ENCODE results near the gene ITPRID1.
"Not testable (repeated sequence)": the region's sequence is repeated elsewhere in the genome, so short reads cannot be mapped to it uniquely, and the experiment has no call there.

The ITPRID1 gene

DNA sequence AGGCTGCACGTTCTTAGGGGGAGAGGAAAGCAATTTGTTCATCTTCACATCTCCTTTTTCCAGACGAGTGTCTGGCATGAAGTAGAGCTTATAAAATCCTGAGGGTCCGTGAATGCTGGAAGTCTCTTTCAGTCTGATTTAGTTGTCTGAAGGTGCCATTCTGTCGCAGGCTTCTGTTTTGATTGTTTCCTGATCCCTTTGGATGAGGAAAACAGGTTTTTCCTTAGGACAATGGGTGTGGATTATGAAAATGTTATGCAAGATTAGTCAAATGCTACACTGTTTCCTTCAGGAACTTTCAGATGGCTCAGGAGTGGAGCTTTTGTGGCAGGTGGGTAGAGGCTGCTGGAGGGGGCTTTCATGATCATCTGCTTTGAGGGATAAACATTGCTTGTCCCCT lies at the start of gene ITPRID1:
Gene ITPRID1, plus strand, starts transcription at position 301 of the 400 bp plus-strand sequence. CDS start 38,935 bp downstream, outside the sequence.
- DNase-seq (ENCODE audit: low read depth) = no peak

DNA sequence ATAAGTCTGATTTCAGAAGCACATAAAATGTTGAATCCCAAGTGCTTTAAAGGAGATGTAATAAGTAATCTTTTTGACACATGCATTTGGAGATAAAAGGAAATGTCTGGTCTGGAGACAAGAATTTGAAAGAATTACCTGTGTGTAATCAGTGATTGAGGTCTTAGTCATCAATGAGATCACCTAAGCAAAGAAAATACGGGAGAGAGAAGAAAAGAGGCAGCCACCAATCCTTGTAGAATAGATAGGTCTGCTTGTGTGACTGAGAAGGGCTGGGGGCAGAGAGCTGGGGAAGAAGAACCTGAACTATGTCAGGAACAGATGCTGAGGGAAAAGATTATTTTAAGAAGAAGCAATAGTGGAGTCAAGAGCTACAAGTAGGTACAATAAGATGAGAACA lies 49.3 kb upstream of the ITPRID1 start:
- no peak for DNase-seq (ENCODE audit: low read depth)

DNA sequence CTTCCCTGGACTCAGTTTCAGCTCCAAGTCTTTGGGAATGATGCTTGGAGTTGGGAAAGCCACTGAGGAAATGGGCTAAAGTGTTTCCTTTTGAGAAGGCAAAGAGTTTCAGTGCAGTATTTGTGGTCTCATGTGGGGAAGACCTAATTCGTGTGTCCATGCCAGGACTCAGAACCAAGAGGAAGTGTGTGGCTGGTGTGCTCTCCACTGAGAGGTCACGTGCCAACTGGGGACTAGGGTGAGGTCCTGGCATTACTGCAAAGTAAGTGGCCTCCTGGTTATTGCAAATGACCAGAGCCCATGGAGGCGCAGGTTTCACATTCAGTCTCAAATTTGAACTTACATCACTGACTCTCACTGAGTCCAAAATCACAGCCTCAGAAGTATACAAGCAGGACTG lies 48.6 kb upstream of the ITPRID1 start:
- DNase-seq (ENCODE audit: low read depth) = no peak

DNA sequence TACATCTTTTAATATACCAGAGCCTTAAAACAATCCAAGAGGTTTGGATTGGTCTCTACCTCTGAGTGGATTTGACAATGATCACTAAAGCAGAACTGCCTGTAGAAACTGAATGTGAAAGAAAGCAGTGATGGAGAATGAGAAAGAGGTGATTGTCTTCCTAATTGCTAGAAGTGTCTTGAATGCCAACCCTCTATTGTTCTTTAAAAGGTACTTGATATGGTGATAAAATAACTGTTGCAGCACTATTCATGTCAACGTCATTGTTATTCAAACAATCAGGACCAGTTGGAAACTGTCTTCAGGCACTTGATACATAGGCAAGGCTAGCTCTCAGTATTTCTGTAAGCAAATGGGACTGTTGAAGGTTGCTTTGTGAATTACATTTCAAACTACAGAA lies 47.9 kb upstream of the ITPRID1 start:
- DNase-seq (ENCODE audit: low read depth) = no peak

DNA sequence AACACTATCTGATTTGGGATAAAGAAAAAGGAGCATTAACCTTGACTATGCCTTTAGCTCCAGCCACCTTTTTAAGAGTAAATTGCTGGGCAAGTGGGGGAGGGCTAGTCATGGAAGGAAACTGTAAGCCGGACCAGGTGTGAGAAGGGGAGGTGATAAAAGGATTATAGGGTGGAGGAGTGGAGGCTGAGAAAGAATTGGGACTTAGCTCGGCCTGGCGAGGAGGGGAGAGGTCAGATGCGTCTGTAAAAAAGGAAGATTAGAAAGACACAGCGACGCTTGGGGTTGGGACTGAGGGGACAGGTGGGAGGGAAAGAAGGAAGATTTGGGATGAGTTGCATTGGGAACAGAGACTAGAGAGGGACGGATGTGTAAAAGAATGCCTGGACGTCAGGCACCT lies 43.0 kb upstream of the ITPRID1 start:
- DNase-seq (ENCODE audit: low read depth) = not testable (repeated sequence)

DNA sequence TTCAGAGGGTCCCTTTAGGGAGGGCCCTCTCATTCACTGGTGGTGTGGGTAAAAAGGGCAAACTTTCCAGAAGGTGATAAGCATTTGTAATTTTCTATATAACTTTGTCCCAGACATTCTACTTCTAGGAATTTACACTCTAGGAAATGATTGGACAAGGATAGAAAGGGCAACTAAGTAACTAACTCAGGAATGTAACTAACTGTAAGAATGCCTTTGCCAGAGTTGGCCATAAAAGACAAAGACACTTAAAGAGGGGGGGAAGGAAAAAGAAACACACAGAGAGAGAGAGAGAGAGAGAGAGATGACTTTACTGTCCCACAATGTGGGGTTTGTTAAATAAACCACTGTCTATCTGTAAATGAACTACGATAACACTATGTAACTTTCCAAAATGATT lies 38.5 kb upstream of the ITPRID1 start:
- no peak for DNase-seq (ENCODE audit: low read depth)

DNA sequence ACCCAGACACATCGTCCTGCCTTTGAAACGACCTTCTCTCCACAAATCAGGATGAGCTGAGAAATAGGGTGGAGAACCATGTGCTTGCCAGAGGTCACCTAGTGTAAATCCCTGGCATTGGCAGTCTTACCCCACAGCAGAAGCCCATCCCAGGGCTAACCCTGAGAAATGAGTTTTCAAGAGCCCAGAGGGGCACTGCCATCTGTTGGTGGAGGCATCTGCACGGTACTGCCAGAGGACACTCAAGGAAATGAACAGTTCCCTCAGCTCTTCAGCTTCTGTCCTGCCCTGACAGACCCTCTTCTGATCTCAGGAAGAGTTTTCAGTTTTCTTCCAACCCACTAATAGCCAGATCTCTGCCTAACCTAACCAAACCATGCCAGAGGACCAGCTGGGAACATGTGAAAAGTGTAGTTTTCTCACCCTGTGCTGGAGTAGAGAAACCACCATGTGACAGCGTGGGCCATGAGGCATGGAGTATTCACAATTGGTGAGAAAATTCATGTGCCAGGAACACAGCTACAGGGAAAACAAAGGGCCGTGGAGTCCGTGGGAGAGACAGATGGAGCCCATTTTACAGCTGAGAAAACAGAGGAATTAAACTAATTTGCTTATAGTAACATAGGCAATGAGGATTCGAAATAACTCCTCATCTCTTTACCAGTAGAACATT lies 37.7 kb upstream of the ITPRID1 start:
- DNase-seq (ENCODE audit: low read depth) = no peak

DNA sequence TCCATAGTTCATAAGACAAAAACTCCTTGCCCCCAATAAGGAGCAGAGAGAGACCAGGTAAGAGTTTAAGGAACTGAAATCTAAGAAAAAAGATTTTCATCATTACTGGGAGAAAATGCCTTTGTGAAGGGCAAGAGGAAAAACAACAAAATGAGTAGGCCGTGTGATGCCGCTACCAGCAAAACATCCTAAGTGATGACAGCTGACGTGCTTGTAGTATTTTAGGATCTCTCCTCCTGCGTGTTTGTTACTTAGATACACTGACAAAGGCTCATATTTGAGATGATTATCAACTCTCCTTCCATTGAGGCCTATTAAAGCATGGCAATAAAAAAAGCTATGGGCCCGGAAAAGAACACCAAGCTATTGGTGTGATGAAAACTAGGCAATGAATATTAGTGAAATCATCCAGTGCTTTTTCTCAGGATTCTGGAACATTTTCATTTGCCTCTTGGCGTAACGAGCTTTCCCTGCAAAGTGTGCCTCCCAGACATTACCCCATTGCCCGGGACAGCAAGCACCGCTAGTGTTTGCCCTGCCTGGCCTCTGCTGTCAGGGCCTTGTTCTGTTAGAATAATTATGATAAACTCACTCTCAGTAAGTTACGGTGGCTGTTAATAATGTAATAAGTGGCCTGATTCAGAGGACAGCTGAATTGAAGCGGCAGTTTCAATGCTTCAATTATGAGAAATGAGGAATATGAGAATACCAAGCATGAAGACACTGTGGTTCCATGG lies 36.8 kb upstream of the ITPRID1 start:
- DNase-seq (ENCODE audit: low read depth) = no peak

DNA sequence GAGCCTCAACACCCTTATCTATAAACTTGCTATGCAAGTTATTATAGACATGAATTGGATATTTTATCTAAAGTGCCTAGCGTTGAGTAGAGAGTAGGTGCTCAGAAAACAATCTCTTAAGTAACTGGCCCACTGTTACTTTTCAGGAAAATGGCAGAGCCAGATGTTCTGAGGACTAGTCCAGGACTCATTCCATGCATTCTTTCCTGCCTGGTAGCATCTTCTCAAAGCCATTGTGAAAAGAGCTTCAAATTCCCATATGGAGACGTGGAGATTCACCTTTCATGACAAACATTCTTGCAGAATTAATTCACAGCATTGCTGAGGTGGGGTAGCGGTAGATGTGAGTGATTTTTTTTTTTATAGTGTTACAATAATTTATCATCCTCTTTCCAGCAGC lies 35.9 kb upstream of the ITPRID1 start:
- DNase-seq (ENCODE audit: low read depth) = no peak

DNA sequence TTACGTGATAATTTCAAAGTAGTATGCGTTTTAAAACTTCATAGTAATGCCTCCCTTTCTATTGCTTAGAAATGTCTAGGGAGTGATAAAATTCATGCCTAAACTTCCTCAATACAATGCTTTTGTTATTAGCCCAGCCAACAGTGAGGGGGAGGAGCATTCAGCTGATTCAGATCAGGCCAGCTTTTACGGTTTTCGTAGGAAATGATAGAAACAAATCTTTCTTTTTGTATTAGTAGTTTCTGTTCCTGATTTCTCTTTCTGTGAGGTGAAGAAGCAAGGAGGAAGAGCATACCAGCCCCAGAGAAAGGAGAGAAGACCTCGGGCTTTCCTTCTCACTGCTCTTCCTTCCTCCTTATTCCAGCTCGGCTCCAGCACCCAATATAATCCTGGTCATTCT lies 35.2 kb upstream of the ITPRID1 start:
- DNase-seq (ENCODE audit: low read depth) = no peak

DNA sequence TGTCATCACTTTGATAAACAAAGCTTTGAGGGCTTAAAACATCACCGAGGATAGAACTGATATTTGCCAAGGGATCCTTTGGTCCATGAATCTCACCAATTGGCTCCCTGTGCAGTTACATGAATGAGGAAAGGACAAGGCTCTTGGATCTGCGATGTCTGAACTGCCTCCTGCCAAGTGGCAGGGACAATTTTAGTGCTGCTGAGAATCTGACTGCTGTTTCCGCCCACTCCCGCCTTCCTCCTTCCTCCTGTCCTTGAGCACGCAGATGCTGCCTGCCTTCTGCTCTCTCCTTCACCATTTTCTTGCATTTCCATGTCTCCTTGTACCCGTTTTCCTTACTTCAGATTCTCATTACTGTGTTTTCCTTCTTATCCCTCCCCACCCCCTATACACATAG lies 26.8 kb upstream of the ITPRID1 start:
- DNase-seq (ENCODE audit: low read depth) = no peak

DNA sequence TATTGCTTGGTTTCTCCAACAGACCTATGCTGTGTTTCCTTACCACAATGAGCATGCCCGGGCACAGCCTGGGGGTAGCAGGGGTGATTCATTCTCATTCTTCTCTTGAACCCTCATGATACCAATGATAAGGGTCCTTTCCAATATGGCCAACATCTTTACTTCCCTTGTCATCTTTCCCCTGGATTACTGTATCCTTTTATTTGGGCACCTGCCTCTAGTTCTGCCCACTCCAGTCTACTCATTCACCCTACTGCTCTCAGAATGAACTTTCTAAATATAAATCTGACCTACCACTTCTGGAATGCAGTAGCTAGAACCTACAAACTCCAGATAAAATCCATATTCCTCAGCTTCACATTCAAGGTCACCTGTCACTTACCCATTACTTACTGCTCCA lies 26.4 kb upstream of the ITPRID1 start:
- no peak for DNase-seq (ENCODE audit: low read depth)

DNA sequence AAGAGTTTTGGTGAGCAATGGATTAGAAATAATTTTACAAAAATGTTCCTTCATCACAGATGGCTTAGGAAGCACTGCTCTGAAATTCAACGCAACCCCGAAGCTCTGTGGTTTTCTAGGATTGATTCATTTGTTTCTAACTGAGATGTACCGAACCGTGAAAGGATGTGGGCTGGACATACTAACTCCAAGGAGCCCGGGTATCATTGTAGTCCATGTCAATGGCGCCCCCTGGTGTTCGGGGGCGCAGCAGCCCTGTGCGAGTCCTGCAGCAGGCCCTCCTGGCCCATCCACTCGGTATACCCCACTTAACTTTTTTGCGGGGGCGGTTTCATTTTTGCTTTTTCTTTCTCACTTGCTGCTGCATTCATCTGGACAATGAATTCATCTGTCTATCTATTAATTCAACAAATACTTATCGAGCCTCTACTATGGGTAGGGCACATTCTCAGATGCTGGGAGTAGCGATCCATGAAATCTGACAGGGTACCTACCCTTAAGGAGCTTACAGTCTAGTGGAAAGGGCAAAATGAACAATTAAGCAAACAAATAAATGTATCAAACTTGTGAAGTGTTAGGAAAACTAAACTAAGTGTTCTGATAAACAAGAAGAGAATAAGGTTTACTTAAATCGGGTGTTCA lies 25.2 kb upstream of the ITPRID1 start:
- DNase-seq (ENCODE audit: low read depth) = no peak

DNA sequence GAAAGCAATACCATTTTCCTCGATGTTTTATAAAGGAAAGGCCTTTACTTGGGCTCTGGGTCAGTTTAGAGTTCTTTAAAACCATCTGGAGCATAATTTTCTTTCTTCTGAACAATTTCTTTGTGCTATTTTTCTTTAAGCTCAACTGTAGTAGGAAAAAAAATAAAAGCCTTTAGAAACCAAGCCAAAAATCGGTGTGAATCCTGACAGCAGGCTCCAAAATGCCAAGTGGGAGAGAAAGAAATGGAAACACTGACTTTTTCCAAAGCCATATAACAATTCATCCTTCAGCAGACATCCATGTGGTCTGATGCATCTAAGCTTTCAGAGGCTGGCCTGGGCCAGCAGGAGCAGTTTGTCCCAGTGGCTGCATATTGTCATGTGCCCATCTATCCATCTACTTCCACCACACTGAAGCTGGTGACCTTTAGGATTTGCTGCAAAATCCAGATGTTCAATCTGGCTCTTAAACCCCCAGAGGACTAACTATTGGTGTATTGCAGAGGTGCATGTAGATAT lies 23.0 kb upstream of the ITPRID1 start:
- DNase-seq (ENCODE audit: low read depth) = no peak

DNA sequence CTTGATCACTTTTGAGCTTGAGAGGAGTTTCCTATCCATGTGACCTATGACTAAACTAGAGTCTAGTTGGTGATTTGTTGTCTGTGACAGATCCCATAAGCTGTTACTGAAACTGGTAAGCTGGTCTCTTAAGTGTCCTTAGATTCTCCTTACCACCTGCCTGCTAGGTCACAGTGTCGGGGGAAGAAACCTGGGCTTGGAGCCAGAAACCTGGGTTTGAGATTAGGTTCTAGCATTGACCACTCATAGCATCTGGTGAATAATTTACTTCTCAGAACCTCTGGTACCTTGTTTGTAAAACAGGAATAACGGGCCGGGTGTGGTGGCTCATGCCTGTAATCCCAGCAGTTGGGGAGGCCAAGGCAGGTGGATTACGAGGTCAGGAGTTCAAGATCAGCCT lies 21.8 kb upstream of the ITPRID1 start:
- DNase-seq (ENCODE audit: low read depth) = no peak

DNA sequence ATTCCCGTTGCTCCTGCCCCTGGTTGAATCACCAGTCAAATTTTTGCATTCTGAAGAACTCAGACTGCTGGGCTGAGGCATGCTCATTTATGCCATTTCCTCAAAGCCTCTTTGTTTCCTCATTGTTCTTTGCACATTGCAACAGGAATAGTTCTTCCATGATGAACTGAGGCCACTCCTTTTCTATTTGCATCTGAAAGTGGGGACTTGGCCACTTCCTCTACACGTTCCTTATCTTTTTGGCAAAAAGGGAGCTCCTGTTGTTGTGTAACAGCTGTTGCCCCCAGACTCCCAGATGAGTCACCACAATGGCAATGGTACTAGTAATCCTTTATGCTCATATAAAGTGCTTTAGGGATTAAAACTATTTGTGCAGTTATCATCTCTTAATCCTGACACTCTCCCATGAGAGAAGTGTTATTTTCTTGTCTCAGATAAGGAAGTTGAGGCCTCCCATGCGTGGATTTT lies 20.1 kb upstream of the ITPRID1 start:
- DNase-seq (ENCODE audit: low read depth) = no peak

DNA sequence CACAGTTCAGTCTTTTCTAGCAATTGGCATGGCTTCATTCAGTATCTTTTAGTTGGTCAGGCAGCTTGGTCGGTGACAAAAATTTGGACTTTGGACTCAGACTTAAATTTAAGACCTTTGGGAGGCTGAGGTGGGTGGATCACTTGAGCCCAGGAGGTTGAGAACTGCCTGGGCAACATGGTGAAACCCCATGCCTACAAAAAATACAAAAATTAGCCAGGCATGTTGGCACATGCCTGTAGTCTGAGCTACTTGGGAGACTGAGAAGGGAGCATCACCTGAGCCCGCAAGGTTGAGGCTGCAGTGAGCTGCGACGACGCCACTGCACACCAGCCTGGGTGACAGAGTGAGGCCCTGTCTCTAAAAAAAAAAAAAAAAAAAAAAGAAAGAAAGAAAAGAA lies 19.5 kb upstream of the ITPRID1 start:
- no peak for DNase-seq (ENCODE audit: low read depth)

DNA sequence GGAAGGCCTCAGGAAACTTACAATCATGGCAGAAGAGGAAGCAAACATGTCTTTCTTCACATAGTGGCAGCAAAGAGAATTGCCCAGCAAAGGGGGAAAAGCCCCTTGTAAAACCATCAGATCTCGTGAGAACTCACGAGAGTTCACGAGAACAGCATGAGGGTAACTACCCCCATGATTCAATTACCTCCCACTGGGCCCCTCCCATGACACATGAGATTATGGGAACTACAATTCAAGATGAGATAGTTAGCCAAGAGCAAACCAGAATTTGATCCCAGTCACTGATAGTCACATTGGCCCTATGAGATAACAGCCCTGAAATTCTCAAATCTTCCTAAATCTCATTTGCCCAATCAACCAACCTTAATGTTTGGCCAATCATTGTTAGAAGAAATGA lies 18.2 kb upstream of the ITPRID1 start:
- DNase-seq (ENCODE audit: low read depth) = no peak

DNA sequence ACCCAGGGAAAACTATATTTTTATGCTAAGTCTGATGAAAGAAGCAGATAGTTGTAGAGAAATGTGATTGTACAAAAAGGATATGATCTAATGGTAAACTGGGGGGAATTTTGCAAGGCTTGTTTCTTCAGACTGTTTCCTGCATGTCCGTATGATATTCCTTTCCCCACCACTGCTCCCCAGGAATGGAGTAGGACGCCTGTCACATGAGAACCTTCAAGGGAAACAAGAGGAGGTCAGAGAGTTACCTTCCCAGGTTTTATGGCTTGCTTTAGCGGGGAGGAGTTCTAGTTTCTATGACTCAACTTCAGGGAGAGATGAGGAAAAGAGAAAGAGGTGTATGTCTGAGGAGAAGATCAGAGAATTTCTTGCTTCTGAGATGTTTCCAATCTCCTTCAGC lies 16.4 kb upstream of the ITPRID1 start:
- DNase-seq (ENCODE audit: low read depth) = no peak

DNA sequence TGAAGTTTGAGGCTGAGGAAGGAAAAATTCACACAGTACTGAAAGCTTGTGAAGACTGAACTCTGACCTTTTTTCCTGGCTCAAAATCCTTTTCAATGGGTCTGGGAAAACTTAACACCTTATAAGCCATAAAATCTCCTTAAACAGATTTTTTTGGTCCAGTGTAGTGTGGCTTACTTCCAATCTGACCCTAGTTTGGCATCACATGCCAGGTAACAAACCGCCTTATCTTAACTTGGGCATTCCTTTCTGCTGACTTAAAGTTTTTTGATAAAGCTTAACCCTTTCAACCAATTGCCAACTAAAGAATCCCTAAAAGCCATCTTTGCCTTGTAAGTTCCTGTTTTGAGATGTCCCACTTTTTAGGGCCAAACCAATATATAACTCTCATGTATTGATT lies 13.2 kb upstream of the ITPRID1 start:
- no peak for DNase-seq (ENCODE audit: low read depth)

DNA sequence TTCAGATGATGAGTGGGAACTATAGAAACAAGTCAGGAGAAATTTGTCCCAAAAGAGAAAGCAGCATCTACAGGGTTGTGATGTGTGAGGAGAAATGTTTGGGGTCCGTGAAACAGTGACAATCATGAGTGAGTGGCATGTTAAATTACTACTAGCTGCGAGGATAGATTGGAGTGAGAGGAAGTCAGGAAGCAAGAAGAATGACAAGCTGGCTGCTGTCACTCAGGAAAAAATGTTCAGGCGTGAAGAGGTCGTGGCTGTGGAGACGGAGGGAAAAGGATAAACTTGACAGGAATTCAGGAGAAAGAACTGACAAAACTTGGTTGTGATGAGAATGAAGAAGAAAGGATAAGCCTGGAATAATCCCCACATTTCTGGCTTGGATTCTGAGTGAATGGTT lies 5.1 kb upstream of the ITPRID1 start:
- DNase-seq (ENCODE audit: low read depth) = no peak

DNA sequence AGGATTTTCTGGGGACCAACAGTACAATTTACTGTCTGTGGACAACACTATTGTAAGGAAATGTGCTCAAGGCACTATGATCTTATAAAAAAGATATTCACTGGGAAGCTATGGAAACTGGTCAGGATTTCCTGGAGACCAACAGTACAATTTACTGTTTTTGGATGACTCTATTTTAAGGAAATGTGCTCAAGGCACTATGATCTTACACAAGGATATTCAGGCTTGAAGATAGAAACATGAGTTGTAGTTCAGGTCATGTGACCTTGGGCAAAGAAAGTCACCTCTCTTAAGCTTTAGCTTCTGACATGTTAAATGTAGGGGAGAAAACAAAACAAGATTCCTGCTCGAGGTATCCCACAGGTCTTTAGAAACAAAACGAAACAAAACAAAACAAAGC lies 1.7 kb upstream of the ITPRID1 start:
- no peak for DNase-seq (ENCODE audit: low read depth)

Data from stimulated activated CD8-positive, alpha-beta memory T cell treated with anti-CD3 and anti-CD28 coated beads, Interleukin-12 subunit alpha, Interleukin-12 subunit beta, amount 100 ng/mL, for 1 hour (primary cell).